GM12864 (cell line): ENCODE measurements around the gene LVRN.
A peak's percentile ranks its signal among the peaks of the same experiment; 100 is the strongest.

Experiments used
- DNase-seq: peaks from one replicate; pipeline ENCODE4 v3.0.0-alpha.2; 2011; ENCODE audit warnings: low read depth
- H3K4me3 ChIP-seq: 2 replicates; pipeline ENCODE4 v1.5.1; 2011; ENCODE audit warnings: mild to moderate bottlenecking, low read depth, low read length, control low read depth
- TF ChIP-seq, protein P1 (sequence below): IDR thresholded peaks from 2 replicates; pipeline ENCODE4 v1.5.1; 2011; ENCODE audit warnings: low read depth, mild to moderate bottlenecking, moderate library complexity, low read length, control low read depth, inconsistent platforms; ENCODE audit errors: missing control alignments

The LVRN gene

DNA sequence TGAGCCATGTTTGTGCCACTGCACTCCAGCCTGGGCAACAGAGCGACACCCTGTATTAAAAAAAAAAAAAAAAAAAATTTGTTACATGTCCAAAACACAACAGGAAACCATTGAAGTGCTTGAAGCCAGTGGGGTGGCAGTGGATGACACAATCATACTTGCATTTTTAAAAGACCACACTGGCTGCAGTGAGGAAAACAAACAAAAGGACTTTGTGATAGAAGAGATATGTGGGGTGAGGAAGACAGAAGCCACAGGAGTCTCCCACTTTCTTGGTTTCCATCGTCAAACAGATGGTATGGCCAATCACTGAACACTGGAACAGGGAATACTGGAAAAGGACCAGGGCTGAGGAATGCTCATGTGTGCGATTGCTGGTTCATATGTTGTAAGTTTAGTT is 101.7 kb downstream of the LVRN start:
- TF ChIP-seq, protein P1, sequence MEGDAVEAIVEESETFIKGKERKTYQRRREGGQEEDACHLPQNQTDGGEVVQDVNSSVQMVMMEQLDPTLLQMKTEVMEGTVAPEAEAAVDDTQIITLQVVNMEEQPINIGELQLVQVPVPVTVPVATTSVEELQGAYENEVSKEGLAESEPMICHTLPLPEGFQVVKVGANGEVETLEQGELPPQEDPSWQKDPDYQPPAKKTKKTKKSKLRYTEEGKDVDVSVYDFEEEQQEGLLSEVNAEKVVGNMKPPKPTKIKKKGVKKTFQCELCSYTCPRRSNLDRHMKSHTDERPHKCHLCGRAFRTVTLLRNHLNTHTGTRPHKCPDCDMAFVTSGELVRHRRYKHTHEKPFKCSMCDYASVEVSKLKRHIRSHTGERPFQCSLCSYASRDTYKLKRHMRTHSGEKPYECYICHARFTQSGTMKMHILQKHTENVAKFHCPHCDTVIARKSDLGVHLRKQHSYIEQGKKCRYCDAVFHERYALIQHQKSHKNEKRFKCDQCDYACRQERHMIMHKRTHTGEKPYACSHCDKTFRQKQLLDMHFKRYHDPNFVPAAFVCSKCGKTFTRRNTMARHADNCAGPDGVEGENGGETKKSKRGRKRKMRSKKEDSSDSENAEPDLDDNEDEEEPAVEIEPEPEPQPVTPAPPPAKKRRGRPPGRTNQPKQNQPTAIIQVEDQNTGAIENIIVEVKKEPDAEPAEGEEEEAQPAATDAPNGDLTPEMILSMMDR = no peak
- no peak overlapping the region for H3K4me3 ChIP-seq
- no peak for DNase-seq

DNA sequence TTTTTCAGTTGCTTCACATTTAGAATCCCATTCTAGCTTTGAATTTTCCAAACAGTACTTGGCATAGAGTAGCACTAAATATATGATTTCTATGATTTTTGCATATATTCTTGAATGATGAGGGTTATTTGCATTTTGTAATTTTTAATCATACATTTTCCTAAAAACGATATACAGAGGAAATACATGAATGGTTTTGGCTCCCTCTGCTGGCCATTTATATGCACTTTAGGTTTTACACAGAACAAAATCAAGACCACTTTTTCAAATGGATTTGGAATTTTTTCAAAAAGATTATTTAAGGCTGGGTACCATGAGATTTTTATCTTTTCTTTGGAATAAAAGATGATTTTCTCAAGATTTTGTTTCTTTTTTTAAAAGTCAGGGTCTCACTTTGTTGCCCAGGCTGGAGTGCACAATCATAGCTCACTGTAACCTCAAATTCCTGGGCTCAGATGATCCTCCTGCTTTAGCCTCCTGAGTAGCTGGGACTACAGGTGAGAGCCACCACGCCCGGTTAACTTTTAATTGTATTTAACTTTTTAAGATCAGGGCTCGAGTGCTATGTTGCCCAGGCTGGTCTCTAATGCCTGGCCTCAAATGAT is 105.9 kb downstream of the LVRN start:
- DNase-seq = no peak
- TF ChIP-seq, protein P1 = peak; percentile 52

DNA sequence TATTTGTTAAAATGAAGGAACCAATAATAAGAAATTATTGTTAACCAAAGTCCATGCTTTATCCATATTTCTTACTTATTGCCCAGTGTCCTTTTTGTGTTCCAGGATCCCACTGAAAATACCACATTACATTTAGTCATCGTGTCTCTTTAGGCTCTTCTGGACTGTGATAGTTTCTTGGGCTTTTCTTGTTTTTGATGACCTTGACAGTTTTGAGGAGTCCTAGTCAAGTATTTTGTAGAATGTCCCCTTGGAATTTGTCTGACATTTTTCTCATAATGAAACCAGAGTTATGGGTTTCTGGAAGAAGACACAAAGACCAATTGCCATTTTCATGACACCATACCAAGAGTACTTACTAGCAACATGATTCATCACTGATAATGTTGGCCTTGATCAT is 108.9 kb downstream of the LVRN start:
- H3K4me3 ChIP-seq = no peak overlapping the region
- no peak for DNase-seq
- TF ChIP-seq, protein P1 = no peak

More for the DNA sequence above, 105.9 kb downstream of the LVRN start:
- no peak overlapping the region for H3K4me3 ChIP-seq

DNA sequence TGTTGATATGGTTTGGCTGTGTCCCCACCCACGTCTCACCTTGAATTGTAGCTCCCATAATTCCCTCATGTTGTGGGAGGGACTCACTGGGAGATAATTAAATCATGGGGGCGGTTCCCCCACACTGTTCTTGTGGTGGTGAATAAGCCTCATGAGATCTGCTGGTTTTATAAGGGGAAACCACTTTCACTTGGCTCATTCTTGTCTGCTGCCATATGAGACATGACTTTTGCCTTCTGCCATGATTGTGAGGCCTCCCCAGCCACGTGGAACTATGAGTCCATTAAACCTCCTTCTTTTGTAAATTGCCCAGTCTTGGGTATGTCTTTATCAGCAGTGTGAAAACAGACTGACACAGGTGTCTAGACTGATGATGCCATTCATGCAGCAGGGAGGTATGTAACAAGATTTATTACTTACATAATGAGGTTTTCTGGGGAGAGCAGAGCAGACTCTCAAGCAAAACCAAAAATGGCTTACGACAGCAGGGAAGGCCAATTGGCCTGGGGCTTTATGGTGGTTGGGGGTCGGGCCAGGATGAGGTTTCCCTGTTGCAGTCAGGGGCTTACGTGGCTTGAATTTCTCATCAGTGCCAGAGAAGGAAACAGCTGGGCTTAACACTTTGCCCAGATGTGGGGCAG is 113.0 kb downstream of the LVRN start:
- H3K4me3 ChIP-seq = no peak overlapping the region
- TF ChIP-seq, protein P1 = no peak
- DNase-seq = no peak

GRCh38 chr5:116076496-116076895 is 114.2 kb downstream of the LVRN start:
- peak; percentile 69 for DNase-seq
- H3K4me3 ChIP-seq = no peak overlapping the region; the same call in 1 of the 2 replicates

More at GRCh38 chr5:116076496-116076895, 114.2 kb downstream of the LVRN start:
- TF ChIP-seq, protein P1 = no peak
